Transverse colon (tissue), 4 donors: ENCODE data around the gene EPS8.

Experiments used
- EP300 ChIP-seq: sonication (generic); formaldehyde crosslinking; IDR thresholded peaks from one replicate; pipeline ENCODE4 v1.6.1; 2017; ENCODE audit warnings: antibody characterized with exemption, low read depth
- POLR2A ChIP-seq: fragments of 450-650 bp; IDR thresholded peaks from one replicate; pipeline ENCODE4 v1.6.1; 2016; ENCODE audit warnings: antibody characterized with exemption, mild to moderate bottlenecking, moderate library complexity
- POLR2AphosphoS5 ChIP-seq, 3 donors: sonication (generic); formaldehyde crosslinking; IDR thresholded peaks; one replicate each; pipeline ENCODE4 v1.6.1; 2016; ENCODE audit warnings: antibody characterized with exemption in 3 of 3
- TF ChIP-seq, protein P1 (sequence below), 5 experiments: fragments of 200-600 bp in 3 of 5; fragments of 450-650 bp in 2 of 5; sonication (generic) in 3 of 5; IDR thresholded peaks; 1 replicate in 2 of 5; 2 replicates in 3 of 5; pipeline ENCODE4 v1.5.1; 2016 to 2017; ENCODE audit warnings: antibody characterized with exemption in 5 of 5, inconsistent platforms in 3 of 5, mild to moderate bottlenecking in 2 of 5, moderate library complexity in 1 of 5

DNA sequence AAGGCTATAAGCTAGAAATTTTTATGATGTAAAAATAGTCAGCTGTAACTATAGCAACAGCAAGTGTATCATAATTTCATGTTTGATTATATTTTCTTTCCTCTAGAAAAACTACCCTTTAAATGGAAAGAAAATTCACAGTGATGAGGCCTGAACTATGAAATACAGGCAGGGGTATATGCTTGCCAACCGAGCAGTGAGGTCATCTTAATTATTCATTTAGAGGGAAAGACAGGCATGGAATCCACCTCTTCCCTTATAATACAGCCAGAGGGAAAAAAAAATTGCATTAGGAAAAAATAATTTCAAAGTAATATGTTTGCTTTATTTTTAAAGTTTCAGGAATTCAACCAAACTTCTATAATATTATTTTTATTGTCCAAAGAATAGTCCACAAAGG, 139.8 kb downstream of the EPS8 start:
- TF ChIP-seq, protein P1, sequence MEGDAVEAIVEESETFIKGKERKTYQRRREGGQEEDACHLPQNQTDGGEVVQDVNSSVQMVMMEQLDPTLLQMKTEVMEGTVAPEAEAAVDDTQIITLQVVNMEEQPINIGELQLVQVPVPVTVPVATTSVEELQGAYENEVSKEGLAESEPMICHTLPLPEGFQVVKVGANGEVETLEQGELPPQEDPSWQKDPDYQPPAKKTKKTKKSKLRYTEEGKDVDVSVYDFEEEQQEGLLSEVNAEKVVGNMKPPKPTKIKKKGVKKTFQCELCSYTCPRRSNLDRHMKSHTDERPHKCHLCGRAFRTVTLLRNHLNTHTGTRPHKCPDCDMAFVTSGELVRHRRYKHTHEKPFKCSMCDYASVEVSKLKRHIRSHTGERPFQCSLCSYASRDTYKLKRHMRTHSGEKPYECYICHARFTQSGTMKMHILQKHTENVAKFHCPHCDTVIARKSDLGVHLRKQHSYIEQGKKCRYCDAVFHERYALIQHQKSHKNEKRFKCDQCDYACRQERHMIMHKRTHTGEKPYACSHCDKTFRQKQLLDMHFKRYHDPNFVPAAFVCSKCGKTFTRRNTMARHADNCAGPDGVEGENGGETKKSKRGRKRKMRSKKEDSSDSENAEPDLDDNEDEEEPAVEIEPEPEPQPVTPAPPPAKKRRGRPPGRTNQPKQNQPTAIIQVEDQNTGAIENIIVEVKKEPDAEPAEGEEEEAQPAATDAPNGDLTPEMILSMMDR (IDR thresholded peaks at IDR 0.05): no peak
- TF ChIP-seq POLR2AphosphoS5 (IDR thresholded peaks at IDR 0.05) (no peak), EP300 (no peak), POLR2A (no peak)
